Activated naive CD4-positive, alpha-beta T cell (primary cell): Measurements from ENCODE around the gene SIGLEC14.

Experiments used
- DNase-seq, 4 experiments: peaks; one replicate each; lab custom pipeline; 2025; lab: John Stamatoyannopoulos, UW

SIGLEC14 gene

DNA sequence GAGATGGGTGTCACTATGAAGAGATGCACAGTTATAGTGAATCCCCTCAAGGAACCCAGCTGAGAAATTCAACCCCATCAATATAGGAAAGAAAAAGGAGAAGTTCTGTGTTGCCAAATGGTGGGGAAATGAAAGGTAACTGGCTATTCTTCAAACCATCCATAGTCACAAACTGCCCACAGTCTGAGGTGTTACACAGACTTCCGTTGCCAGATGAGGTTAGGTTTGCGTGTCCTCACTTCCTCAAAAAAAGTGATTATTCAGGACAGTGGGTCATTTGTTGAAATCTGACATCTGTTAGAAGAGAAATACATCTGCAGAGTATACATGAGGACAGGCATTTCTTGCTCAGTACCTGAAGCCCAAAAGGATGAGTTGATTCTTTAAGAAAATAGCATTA, 25.4 kb downstream of the SIGLEC14 start:
- DNase-seq = no peak

DNA sequence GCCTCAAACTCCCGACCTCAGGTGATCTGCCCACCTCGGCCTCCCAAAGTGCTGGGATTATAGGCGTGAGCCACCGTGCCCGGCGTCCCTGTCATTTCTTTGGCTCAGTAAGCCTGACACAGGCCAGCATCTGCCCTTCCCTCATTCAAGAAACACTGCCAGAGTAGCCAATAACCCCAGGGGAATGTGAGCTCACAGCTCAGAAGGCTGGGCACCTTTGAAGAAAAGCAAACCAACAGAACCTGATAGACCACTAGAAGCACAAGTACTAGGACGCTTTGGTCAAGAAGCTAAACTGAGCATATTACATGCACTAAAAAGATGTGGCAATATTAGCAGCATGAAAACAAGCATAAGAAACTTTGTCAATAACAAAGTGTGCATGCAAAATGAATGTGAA, 30.6 kb downstream of the SIGLEC14 start:
- DNase-seq = no peak

DNA sequence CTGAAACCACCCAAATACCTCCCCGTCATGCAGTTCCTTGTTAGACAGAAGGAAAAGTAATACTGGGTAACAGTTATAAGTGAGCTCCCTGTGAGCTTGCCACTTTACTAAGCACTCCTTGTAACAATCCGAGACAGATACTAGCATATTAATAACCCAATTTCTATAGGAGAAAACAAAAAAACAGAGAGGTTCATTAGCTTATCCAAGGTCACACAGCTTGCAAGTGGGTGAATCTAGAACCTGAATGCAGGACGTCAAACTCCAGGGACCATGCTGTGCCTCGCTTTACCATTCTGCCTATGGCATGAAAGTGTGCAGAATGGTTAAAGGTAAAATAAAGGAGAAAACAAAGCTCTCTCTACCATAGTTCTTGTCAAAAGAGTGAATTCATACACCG, 31.8 kb downstream of the SIGLEC14 start:
- DNase-seq = no peak

DNA sequence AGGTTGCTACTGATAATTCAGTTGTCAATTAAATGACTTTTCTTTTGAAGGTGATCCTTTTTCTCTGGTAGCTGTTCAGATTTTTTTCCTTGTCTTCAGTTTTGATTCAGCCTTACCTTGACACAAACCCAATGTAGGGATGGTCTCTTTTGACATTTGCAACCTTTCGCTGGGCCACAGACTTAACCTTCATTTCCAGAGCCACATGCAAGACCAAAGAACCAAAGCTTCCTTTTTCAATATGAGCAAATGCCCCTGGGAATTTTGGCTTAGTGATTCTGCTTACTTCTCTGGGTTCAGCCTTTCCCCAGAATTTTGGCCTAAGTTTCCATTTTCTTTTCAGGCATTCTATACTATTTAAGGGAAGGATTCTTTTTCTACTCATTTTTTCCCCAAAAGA, 36.0 kb downstream of the SIGLEC14 start:
- no peak for DNase-seq

DNA sequence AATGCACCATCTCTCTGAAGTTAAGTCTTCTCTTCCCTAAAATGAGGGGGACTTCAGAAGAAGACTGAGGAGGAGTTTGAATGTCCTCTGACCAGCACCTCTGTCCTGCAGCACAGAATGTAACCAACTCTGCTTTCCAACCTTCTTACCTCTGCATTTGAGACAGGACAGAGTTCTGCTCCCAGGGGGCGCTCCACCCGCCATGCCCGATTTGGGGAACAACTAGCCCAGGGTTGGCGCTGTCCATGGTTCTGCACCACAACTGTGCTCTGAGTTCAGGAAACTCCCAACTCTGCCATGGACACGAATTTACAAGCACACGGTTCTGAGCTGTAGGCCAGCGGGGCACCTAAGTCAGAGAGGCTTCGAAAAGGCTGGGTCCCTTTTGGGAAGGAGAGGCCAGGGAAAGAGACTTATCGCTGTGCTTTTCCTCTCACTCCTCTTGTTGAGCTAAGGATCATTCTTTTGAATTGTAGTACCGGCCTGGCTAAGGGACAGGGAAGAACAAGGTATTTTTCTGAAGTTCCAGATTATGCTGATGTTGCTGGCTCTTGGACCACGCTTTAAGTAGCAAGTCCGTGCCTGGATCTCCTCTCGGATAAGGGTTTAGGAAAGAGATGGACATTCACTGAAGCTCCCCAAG, 38.6 kb downstream of the SIGLEC14 start:
- DNase-seq = peak in 3 of 4 experiments; percentile 6 to 29 (median 17)

DNA sequence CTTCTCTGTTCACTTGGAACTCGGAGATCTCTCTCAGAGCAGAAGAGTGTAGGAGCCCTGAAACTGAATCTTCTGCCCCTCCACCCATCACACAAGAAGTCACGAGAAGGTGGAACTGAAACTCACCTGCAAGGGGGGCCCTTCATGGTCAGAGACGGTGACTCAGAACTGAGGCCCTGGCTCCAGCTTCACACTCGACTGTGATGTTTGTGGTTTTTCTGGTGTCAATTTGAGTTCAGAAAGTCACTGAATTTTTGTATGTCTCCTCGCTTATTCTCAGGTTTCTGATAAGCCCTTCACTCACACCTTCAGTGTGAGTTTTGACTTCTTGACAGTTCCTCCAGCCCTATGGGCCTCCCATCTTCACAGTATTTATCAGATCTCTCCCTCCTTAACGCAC, 39.5 kb downstream of the SIGLEC14 start:
- no peak for DNase-seq

DNA sequence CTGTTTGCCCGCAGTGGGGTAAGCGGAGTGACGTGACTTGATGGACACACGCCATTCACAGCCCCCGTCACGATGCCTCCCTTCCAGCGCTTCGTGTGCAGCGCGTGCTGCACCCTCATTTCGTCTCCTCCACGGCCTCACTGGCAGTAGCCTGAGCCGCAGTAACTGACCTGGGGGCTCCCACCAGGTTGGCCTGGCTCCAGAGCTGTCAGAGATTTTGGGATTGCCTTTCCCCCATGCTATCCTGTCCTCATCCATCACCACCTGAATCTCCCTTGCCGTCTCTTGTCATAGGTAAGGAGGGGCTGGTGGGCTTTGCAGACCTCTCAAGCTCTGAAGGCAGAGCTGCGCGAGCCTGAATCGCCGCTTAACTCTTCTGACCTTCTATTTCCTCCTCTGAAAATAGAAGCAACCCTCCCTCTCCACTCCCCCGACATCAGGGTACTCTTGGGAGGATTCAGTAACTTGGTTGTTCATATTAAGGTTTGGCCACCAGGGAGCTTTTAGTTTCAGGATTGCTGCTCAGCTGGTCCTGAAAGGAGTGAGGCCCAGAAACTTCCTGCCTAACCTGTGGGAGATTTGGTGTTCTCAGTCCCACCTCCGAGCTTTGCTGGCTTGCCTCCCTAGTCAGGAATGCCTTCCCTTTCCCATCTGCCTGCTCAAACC, 44.3 kb downstream of the SIGLEC14 start:
- no peak for DNase-seq

DNA sequence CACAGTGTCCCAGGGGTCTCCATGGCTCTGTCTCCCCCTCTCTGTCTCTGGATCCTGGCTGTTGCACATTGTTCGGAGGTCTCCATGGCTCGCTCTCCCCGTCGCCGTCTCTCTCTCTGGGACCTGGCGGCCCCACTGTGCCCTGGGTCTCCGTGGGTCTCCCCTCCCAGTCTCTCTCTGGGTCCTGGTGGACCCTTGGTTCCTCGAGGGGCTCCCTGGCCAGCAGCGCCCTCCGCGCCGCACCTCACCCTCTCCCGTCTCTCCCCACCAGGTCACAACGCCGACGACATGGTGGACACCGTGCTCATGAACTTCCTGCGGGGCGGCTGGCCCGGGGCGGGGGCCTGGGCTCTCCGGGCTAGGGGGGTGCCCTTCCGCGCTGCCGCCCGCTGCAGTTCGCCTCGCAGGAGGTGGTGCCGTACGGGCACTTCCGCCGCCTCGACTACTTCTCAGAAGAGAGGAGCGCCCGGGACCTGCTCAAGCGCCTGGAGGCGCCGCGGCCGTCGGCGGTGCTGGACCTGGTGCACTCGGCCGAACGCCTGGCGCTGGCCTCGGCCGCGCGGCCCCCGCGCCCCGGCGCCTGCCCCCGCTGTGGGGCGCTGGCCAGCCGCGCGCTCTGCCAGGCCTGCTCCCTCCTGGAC, 45.6 kb downstream of the SIGLEC14 start:
- DNase-seq = no peak

DNA sequence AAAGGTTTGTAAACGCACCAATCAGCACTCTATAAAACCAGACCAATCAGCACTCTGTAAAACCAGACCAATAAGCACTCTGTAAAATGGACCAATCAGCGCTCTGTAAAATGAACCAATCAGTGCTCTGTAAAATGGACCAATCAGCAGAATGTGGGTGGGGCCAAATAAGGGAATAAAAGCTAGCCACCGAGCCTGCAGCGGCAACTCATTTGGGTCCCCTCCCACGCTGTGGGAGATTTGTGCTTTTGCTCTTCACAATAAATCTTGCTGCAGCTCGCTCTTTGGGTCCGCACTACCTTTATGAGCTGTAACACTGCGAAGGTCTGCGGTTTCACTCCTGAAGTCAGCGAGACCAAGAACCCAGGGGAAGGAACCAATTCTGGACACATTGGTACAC, 47.5 kb downstream of the SIGLEC14 start:
- no peak for DNase-seq

DNA sequence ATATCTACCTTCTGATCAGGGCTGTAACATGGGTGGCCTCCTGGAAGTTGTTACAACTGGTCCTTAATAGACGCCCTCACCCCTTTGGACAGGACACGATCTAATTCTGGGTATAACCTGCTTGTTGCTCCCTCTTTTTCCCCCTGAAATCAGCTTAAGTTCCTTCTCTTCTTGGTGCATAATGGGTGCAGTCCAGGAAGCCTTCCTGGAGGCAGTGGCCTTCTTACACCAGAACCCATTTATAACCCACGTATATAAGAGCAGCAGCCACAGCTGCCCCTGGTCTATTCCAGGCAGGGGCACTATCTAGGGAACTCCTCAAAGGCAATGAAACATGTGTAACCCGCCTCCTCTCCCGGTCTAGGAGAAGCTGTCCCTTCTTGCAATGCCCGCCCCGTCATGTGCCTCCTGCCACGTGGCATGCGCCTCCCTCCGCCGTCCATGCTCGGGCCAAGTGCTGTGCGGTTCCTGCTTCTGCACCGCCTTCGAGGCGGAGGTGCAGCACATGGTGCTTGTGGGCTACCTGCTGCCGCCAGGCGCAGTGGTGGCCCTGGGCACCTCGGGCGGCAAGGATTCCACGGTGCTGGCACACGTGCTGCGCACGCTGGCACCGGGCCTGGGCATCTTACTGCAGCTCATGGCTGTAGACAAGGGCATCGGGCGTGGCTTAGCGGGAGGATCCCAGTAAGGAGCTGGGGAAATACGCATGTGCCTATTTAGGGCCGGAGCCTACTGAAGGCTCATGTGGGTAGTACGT, 48.3 kb downstream of the SIGLEC14 start:
- no peak for DNase-seq

DNA sequence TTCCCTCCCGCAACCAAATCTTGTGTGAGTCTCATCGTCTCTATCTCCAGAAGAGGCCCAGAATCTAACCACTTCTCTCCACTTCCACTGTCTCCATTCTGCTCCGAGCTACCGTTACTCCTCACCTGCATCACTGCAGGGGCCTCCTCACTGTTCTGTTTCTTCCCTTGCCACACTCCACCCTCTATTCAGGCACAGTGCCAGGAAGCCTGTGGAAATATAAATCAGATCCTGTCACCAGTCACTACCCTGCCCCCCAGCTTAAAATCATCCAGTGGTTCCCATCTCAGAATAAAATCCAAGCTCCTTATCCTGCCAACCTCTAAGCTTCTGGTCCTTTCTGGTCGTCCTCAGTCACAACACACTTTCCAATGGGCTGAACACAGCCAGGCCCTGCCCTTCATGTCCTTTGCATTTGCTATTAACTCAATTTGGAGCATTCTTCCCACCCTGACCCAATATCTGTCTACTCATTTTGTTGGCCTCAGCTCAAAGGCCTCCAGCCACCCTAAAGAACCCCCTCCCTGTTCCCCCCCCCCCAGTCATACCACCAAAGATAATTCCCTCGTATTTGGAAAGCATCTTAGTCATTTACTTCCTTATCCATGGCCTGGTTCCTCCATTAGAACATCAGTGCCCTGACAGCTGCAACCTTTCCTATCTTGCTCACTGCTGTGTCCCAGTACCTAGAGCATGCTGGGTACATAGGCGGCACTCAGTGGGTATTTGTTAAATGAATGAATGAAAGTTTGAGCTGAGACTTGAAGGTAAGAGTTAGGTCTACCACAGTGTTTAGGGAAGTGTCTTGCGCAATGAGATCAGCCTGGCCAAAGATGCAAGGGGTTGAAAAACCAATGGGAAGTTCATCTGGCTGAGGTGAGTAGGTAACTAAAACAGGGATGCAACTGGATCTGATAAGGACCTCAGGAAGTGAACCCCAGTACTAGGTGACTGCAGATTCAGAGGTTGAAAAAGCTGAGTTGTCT, 51.1 kb downstream of the SIGLEC14 start:
- DNase-seq = no peak

DNA sequence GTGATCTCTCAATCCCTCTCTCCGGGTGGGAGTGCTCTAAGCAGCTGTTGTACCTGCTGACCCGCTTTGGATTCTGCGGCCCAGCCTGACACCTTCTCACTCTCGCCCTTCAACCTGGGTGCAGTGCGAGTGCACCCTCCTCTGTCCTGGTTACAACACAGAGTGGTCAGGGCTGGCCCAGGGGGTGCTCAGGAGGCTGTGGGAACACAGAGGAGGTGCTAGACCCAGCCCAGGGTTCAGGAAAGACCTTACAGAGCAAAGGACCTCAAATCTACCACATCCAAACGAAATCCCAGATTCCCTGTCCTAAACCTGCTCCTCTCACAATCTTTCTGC, 51.9 kb downstream of the SIGLEC14 start:
- no peak for DNase-seq

DNA sequence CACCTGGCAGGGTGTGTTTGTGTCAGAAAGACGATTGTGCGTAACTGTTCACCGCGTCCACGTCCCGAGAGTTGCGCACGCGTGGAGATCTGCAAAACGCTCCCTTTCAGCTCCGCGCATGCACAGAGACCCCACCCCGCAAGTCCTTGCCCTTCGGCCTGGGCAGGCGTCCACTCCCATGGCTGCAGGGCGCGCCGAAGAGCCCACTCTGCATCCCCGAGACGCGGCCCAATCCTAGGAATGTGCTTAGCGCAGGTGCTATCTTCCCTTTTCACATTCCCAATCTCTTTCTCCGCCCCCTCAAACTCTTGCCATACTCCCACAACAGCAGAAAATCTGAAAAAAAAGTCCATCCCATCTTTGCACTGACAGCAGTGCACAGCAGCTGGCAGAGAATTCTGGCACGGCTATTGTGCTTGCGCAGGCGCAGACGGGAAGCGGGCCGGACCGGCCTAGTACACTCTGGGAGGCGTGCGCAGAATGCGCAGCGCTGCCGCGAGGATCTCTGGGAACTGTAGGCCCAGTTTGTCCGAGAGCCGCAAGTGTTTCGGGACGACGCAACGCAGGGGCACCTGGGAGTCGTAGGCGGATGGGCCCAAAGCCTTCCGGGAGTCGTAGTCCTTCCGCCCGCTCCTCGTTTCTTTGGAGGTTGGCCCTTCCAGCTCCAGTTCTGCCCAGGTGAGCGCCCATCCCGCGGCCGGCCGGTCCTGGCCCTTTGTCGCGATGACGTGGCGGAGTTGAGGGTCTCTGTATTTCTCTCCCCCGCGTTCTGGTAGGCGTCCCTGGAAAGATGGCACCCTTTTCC, 52.5 kb downstream of the SIGLEC14 start:
- peak; percentile 86 to 93 (median 92) for DNase-seq

DNA sequence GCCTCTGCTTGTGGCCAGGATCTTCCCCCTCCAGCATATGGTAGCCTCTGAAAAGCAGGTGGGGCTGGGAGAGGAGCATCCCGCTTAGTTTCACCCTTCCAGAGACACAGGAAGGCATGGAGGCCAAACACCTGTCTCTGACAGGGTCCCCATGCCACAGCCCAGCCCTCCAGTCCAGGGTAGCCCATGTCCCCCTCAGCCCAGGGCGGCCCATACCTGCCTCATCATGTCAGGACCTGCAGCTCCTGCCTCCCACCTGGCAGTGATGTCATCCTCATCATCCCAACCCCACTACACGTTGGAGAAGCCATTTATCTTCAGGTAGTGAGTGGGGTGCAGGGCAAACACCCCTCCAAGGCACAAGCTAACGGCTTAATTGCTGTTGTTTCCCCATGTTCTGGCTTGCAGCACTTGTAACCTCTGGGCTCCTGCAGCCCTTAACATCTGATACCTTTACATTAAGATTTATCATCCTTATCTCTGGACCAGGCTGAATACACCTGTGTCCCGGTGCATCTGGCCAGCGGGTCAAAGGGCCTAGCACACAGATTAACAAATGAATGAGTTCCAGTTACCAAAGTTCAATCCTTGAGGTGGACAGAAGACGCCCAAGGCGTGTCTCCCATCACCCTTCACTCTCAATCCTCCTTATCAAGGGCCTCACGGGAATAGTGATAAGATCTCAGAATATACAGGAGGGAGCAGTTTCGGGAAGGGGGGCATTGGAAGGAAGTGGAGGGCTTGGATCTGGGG, 53.3 kb downstream of the SIGLEC14 start:
- DNase-seq = no peak
